Mucosa of stomach (tissue), 1 donor: Measurements from ENCODE around the gene CLDN6.
A peak's percentile ranks its signal among the peaks of the same experiment; 100 is the strongest.

Experiments
- H3K27me3 ChIP-seq: one replicate; pipeline ENCODE4 v1.7.0; 2013; ENCODE audit warnings: mild to moderate bottlenecking, low read length; ENCODE audit not compliant: control insufficient read depth, insufficient read depth
- H3K36me3 ChIP-seq: one replicate; pipeline ENCODE4 v1.7.0; 2013; ENCODE audit warnings: low read length; ENCODE audit not compliant: control insufficient read depth, insufficient read depth
- H3K4me1 ChIP-seq: one replicate; pipeline ENCODE4 v1.7.0; 2013; ENCODE audit warnings: mild to moderate bottlenecking, low read length; ENCODE audit not compliant: control insufficient read depth, insufficient read depth
- H3K4me3 ChIP-seq: one replicate; pipeline ENCODE4 v1.7.0; 2013; ENCODE audit warnings: low read length
- H3K9ac ChIP-seq: one replicate; pipeline ENCODE4 v1.7.0; 2013; ENCODE audit warnings: mild to moderate bottlenecking, low read length, moderate library complexity
- H3K9me3 ChIP-seq: one replicate; pipeline ENCODE4 v1.7.0; 2013; ENCODE audit warnings: mild to moderate bottlenecking, low read length, moderate library complexity; ENCODE audit not compliant: control insufficient read depth
- donor health status: Pancreatic carcinoma.

Gene CLDN6

DNA sequence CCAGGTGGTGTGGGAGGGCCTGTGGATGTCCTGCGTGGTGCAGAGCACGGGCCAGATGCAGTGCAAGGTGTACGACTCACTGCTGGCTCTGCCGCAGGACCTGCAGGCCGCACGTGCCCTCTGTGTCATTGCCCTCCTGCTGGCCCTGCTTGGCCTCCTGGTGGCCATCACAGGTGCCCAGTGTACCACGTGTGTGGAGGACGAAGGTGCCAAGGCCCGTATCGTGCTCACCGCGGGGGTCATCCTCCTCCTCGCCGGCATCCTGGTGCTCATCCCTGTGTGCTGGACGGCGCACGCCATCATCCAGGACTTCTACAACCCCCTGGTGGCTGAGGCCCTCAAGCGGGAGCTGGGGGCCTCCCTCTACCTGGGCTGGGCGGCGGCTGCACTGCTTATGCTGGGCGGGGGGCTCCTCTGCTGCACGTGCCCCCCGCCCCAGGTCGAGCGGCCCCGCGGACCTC is 4.5 kb downstream of the CLDN6 start:
- no peaks in the 10 kb centered on the region for H3K36me3 ChIP-seq
- peaks cover 39% of the 10 kb centered on the region for H3K27me3 ChIP-seq
- no peak overlapping the region for H3K4me3 ChIP-seq

DNA sequence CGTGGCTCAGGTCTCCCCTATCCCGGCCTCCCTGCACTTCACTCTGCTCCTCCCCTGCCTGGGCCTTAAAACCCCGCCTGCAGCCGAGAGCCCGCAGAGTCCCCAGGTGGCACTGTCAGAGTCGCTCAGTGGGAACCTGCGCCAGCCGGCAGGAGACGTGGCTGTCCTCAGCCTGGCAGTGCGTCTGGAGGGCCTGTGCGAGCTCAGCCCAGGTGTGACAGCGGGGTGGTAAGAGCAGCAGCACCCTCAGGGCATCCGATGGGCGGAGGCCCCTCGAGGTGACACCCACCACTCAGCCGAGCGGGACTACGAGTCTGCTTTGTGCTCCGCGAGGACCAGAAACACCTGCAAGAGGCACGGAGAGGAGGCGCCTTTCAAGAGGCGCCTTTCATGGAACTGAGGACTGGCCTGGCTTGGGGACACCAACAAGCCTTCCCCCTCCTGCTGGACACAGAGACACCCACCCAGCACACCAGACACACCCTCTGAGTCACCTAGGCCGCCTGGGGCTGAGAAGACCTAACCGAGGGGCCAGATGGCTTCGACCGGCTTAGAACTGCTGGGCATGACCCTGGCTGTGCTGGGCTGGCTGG is 5.1 kb downstream of the CLDN6 start, which contains the start of gene CLDN9:
TSS of gene CLDN9 (plus strand) at position 96 of the 593 bp plus-strand sequence. CDS start at position 536, 440 bp downstream.
- Histone ChIP-seq H3K4me1 (peaks cover 32% of the 10 kb centered on the region), H3K27me3 (peaks cover 45% of the 10 kb centered on the region), H3K36me3 (no peaks in the 10 kb centered on the region), H3K4me3 (no peak within 1 kb of the TSS), H3K9ac (no peak within 1 kb of the TSS), H3K9me3 (no peaks in the 10 kb centered on the region)

More for the DNA sequence above, 4.5 kb downstream of the CLDN6 start:
- Histone ChIP-seq H3K9ac (no peak overlapping the region), H3K9me3 (no peaks in the 10 kb centered on the region), H3K4me1 (peaks cover 26% of the 10 kb centered on the region)

DNA sequence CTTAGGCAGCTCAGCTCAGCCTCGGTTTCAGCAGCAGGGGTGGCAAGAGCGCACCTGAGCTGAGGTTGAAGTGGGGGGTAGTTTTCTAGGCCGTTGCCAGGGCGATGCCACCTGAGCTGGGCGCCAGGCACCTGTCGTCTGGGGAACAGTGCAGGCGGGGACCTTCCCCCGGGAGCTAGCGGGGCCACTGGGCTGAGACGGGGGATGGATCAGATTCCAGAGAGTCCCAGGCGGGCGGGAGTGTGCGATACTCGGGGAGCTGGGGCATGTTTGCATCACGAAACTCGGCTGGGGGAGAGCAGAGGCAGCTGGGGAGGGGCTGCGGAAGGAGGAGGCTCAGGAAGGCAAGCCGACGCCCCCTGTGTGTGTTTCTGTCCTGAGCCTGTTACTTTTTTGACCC is 5.7 kb downstream of the CLDN6 start:
- no peaks in the 10 kb centered on the region for H3K9me3 ChIP-seq
- no peak overlapping the region for H3K9ac ChIP-seq
- peaks cover 40% of the 10 kb centered on the region for H3K27me3 ChIP-seq
- peaks cover 39% of the 10 kb centered on the region for H3K4me1 ChIP-seq
- no peaks in the 10 kb centered on the region for H3K36me3 ChIP-seq
- H3K4me3 ChIP-seq, result no peak overlapping the region

DNA sequence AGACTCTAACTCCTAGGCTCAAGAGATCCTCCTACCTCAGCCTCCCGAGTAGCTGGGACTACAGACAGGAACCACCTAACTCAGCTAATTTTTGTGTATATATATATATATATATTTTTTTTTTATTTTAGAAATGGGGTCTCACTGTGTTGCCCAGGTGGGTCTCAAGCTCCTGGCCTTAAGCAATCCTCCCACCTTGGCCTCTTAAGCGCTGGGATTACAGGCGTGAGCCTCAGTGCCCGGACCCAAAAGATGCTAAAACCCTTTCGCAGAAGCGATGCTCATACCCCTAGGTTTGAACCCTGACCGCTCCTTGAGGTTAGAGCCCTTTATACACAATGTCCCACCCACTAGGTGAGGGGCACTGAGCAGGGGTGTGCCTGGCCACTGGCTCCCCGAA is 7.5 kb downstream of the CLDN6 start:
- Histone ChIP-seq H3K9ac (no peak overlapping the region), H3K4me3 (no peak overlapping the region), H3K9me3 (no peaks in the 10 kb centered on the region), H3K36me3 (no peaks in the 10 kb centered on the region), H3K27me3 (peaks cover 37% of the 10 kb centered on the region), H3K4me1 (peaks cover 55% of the 10 kb centered on the region)

DNA sequence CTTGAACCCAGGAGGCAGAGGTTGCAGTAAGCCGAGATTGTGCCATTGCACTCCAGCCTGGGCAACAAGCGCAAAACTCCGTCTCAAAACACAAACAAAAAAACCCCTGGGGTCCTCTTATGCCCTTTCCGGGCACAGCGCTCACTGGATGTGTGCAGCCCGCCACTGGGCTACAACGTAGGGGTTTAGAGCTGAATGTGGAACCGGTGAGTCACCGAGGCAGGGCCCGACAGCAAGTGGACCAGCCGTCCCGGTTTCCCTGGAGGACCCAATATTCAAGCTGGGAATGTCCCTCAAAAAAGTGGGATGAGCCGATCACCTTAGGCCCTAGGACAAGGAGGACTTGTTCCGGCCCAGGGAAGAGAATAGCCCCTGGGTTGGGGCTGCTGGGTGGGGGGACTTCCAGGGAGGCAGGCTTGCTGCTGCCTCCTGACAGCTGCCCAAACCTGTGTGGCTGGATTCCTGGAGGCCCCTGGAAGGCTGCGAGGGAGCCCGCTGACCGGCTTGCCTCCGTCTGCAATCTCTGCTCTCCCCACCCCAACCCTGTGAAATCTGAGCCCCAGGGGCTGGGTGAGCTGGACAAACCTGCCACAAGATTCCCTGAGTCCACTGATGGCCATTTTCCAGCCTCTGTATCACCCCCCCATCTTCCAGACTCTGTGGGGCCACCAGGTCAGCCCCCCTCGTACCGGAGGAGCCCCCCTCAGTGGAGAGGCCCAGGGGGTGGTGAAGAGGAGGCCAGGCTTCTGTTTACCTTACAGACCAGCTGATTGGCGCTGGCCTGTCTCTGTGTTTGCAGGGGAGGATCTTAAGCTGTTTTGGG is 8.2 kb downstream of the CLDN6 start:
- Histone ChIP-seq H3K9me3 (no peaks in the 10 kb centered on the region), H3K4me1 (peaks cover 58% of the 10 kb centered on the region)

DNA sequence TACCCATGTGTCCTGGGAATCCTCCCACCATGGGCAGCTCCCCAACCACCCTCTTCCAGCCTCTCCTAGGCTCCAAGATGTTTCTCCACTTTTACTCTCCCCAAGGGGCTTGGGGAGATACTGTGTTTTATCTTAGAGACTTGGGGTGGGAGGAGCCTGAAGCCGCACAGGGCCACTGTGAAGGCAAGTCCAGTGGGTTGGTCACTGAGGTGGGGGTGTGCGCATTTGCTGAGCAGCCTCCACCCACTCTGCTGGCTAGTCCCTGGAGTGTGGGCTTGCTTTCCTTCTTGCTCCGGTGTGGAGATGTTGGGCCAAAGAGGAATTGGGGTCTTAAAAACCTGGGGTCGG is 9.3 kb downstream of the CLDN6 start:
- no peaks in the 10 kb centered on the region for H3K9me3 ChIP-seq
- H3K4me3 ChIP-seq, result no peak overlapping the region
- H3K9ac ChIP-seq, result peak overlapping the region; percentile 1
- H3K4me1 ChIP-seq, result peaks cover 59% of the 10 kb centered on the region
- H3K36me3 ChIP-seq, result no peaks in the 10 kb centered on the region
- H3K27me3 ChIP-seq, result peaks cover 32% of the 10 kb centered on the region

More for the DNA sequence above, 8.2 kb downstream of the CLDN6 start:
- H3K36me3 ChIP-seq, result no peaks in the 10 kb centered on the region
- H3K9ac ChIP-seq, result no peak overlapping the region
- H3K27me3 ChIP-seq, result peaks cover 37% of the 10 kb centered on the region
- no peak overlapping the region for H3K4me3 ChIP-seq

DNA sequence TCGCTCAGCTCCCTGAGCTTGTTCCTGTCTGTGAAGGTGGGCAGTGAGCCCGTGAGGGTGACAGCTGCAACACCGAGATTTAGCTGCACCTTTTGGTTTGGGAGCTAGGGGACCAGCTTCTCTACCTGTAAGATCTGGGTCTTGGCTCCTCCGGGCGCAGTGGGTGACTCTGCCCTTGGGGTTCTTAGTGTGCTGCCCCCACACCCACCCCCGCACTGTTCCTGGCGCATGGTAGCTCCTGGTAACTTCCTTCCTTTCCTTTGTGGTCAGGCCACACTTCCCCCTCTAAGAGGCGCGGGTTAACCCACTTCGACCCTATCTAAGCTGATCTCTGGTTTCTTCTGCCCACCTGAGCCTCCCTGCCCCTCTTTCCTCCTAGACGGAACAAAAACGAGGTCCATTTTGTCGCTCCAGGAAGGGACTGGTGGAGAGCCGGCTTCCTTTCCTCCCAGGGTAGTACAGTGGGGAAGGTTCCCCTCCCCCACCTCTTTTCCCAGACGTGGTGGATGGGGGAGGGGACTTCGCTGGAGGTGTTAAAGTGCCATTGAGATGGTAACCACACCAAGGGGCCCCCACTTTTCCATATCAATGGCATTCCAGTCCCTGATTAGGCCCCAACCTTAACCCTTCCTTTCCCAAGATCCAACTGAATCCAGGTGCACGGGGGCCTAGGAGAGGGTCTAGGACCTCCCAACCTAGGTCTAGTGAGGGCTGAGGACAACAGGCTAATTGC is 9.9 kb downstream of the CLDN6 start:
- Histone ChIP-seq H3K4me3 (no peak overlapping the region), H3K36me3 (no peaks in the 10 kb centered on the region), H3K9ac (peak overlapping the region; percentile 1), H3K27me3 (peaks cover 26% of the 10 kb centered on the region), H3K4me1 (peaks cover 57% of the 10 kb centered on the region), H3K9me3 (no peaks in the 10 kb centered on the region)

DNA sequence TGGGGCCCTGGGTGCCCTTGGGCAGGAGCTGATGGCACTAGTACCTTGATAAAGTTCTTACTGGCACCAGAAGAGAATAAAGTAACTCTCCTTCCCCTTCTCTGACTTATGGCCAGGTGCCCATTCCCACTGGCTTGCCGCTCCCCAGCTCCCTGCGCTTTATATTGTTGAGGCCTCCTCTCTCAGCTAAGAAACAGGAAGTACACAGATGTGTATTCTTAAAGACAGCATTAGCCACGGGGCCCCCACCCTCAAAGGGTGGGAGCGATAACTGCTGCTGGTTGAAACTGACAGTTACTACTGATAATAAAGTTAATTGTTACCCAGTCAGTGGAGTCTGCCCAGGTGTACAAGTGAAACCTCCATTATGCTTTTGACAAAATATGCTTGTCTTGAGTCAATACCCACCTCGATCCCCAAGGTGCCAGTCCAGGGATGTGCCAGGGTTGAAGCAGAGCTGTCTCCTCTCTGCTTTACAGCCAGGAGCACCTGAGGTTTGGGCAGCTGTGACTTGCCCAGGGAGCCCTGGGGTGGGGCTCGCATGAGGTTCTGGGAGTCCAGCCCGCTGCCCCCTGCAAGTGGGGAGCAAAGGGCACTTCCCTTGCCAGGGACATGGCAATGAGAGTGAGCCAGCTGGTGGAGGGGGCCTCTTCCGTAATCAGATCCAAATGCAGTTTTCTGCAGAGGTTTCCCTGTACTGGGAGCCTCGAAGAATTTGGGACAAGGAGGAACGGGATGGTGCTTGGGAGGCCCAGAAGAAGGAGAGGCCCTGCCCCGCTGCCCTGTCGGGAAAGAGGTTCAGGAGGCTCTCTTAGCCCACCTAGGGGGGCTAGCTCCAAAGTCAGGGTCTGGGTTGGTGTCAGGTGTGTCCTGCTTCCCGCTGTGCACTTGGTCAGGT is 10.7 kb downstream of the CLDN6 start:
- H3K27me3 ChIP-seq, result peaks cover 18% of the 10 kb centered on the region
- peaks cover 48% of the 10 kb centered on the region for H3K4me1 ChIP-seq

DNA sequence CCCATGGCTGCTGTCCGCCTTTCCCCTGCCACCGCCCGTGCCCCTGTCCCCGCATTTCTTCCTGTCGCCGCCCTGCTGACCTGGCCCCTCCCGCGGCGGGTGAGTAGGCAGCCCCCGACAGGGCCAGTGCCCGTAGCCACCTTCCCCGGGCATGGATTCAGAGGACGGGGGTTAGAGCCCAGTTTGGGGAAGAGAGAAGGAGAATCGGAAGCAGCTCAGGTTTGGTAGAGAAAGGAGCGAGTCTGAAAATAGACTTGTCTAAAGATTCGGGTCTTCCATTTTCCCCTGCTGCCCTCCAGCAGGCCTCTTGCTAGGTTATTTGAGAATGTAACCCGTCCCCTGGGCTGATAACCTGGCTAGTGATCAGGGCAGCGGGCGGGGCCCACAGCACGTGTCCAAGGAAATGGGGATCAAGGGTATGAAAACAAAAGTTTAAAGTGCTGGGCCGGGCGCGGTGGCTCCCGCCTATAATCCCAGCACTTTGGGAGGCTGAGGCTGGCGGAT is 13.2 kb downstream of the CLDN6 start:
- Histone ChIP-seq H3K4me1 (peaks cover 44% of the 10 kb centered on the region), H3K4me3 (no peak overlapping the region), H3K9ac (peak overlapping the region; percentile 65), H3K27me3 (peaks cover 8% of the 10 kb centered on the region), H3K36me3 (no peaks in the 10 kb centered on the region), H3K9me3 (no peaks in the 10 kb centered on the region)

More for the DNA sequence above, 10.7 kb downstream of the CLDN6 start:
- H3K36me3 ChIP-seq, result no peaks in the 10 kb centered on the region
- H3K4me3 ChIP-seq, result no peak overlapping the region
- no peak overlapping the region for H3K9ac ChIP-seq
- H3K9me3 ChIP-seq, result no peaks in the 10 kb centered on the region

DNA sequence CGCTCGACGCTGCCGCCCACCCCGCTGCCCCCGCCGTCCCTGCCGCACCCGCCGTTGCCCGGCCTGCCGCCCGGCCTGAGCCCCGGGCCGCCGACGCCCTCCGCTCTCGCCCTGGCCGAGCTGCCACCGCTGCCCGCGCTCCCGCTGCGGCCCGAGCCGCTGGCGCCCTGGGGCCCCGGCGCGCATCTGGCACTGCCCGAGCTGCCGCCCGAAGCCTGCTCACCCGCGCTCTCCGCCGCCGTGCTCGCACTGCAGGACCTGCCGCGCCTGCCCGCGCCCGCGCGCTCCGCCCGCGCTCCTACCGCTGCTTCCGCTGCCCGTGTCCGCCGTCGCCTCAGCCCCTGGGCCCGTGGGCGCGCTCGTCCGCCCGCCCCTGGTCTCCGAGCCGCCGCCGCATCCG is 13.7 kb downstream of the CLDN6 start:
- Histone ChIP-seq H3K4me3 (no peak overlapping the region), H3K36me3 (no peaks in the 10 kb centered on the region), H3K9ac (no peak overlapping the region), H3K27me3 (peaks cover 8% of the 10 kb centered on the region), H3K4me1 (peaks cover 39% of the 10 kb centered on the region), H3K9me3 (no peaks in the 10 kb centered on the region)

DNA sequence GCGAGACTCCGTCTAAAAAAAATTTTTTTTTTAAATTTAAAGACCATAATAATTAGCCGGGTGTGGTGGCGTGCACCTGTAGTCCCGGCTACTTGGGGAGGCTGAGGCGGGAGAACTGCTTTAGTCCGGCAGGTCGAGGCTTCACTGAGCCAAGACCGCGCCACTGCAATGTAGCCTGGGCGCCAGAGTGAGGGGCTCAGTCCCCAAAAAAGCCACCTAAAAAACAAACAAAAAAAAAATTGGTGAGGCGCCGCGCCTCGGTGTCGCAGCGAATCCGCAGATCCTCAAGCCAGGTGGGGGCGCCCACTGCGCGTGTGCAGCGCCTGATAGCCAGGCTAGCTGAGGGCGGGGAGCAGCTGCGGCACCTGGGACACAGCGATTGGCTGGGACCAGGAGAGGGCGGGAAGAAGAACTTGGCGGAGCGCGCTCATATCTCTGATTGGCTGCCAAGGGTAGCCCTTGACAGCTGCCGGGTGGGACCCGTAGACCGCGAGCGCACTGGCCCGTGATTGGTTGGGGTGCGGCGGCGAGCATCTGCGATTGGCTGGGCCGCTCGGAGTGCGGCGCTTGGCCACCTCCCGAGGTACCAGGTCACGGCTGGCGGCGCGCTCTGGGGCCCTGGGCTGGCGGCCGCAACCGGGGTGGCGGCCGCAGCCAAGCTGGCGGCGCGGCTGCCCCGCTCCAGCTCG is 14.3 kb downstream of the CLDN6 start:
- no peak overlapping the region for H3K9ac ChIP-seq
- H3K36me3 ChIP-seq, result no peaks in the 10 kb centered on the region
- H3K9me3 ChIP-seq, result no peaks in the 10 kb centered on the region
- H3K4me3 ChIP-seq, result no peak overlapping the region
- peaks cover 34% of the 10 kb centered on the region for H3K4me1 ChIP-seq
- peaks cover 8% of the 10 kb centered on the region for H3K27me3 ChIP-seq
